LoVo (cell line): Measurements from ENCODE around the gene CRHR2.

ENCODE experiments used
- DNase-seq: peaks from one replicate; pipeline ENCODE4 v3.0.0-alpha.2; 2016; ENCODE audit warnings: low spot score

CRHR2 gene

GRCh38 chr7:30706908-30707307 lies 24.7 kb upstream of the CRHR2 start:
- DNase-seq, result no peak

GRCh38 chr7:30706316-30706715 lies 24.1 kb upstream of the CRHR2 start:
- DNase-seq, result no peak

DNA sequence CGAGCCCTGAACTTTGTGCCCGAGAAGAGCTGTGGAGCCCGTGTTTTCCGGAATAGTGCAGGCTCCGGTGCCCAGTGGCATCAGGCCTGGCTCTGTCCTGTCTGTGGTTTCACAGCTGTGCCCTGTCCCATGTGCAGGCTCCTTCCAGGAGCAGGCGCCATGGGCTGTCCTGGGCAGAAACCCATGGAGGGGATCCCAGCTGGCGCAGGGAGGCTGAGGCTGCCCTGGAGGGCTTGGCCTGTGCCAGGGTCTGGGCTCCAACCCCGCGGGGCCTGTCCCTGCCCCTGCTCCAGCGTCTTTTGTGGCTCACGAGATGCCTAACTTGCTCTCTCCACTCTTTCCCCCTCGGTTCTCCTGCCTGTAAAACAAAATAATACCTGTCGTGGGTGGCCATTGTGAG lies 23.3 kb upstream of the CRHR2 start:
- no peak for DNase-seq

GRCh38 chr7:30705008-30705407 lies 22.8 kb upstream of the CRHR2 start:
- no peak for DNase-seq

- no peak for DNase-seq
Measured at GRCh38 chr7:30703756-30704155, 21.5 kb upstream of the CRHR2 start.

DNA sequence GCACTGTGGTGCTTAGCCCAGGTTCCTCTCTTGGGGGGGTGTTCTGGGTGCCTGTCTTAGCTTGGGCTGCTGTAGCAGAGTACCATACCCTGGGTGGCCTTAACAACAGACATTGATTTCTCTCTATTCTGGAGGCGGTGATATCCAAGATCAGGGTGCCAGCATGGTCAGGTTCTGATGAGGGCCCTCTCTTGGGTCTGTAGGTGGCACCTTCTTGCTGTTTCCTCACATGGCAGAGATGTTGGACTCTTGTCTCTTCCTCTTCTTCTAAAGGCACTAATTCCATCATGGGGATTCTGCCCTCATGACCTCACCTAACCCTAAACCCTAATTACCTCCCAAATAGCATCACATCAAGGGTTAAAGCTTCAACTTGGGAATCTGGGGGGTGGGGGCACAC lies 19.9 kb upstream of the CRHR2 start:
- DNase-seq, result no peak

- DNase-seq, result no peak
Measured at GRCh38 chr7:30700941-30701340, 18.7 kb upstream of the CRHR2 start.

DNA sequence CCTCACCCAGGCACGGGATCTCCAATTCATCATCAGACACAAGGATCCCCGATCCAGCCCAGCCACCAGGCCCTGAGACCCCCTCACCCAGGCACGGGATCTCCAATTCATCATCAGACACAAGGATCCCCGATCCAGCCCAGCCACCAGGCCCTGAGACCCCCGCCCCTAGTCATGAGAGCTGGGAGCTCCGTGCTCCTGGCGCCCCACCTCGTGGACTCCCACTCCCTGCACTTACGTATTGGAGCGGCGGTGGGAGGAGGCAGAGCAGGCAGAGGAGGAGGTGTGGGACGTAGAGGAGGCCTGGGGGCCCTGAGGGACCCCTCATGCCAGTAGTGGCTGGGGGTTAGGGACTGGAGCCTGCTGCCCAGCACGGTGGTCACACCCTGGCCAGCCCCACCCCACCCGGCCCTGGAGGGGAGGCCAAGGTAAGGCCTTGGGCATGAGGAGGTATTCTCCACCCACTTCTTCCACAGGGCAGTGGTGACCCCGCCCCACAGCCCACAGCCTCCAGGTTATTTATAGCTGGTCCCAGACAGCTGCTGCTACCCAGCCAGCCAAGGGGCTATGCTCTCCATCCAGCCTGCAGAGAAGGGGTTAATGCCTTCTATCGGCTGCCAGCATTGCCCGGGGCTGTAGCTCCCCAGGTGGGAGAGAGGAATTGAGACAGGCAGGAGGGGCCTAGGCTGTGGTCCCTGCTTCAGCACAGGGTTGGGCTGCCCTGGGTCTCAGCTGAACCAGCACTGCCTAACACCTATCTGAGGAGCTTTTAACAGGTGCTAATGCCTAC lies 17.6 kb upstream of the CRHR2 start:
- DNase-seq, result no peak

DNA sequence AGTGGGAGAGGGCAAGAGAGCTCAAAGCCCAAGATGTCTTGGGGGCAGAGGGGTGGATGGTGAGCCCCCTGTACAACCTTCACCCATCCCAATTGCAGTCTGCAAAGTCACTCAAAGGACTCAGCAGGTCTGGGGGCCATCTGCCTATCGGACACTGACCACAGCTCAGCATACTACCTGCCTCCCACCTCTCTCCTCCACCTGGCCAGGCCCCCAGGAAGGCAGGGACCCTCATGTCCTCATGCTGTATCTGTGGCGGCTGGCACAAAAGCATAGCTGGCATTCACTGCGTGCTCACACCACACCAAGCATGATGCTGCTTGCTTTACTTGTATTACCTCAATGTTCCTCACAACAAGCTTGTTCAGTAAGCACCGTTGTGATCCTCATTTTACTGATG lies 16.2 kb upstream of the CRHR2 start:
- DNase-seq, result no peak

GRCh38 chr7:30697719-30698460 lies 15.6 kb upstream of the CRHR2 start:
- no peak for DNase-seq

GRCh38 chr7:30694774-30695721 lies 12.8 kb upstream of the CRHR2 start:
- DNase-seq, result no peak

GRCh38 chr7:30694218-30694745 lies 12.0 kb upstream of the CRHR2 start:
- no peak for DNase-seq

DNA sequence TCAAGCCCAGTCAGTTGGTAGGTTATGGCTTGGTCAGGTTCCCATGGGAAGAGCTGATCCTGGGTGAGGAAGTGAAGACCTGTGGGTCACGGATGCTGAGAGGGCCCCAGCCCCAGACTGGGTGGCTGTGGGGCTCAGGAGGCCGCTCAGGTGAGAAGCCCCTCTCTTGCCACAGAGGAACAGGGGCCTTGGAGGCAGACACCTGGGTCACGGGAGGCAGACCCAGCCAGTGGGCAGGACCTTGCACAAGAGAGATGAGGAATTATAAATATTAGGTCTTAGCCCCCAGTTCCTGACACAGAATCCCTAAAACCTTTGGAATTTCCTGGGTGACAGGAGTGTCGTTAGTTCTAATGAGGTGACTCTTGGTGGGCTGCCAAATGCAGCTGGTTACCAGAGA lies 10.6 kb upstream of the CRHR2 start:
- DNase-seq, result no peak

- no peak for DNase-seq
Measured at GRCh38 chr7:30692438-30692837, 10.2 kb upstream of the CRHR2 start.

DNA sequence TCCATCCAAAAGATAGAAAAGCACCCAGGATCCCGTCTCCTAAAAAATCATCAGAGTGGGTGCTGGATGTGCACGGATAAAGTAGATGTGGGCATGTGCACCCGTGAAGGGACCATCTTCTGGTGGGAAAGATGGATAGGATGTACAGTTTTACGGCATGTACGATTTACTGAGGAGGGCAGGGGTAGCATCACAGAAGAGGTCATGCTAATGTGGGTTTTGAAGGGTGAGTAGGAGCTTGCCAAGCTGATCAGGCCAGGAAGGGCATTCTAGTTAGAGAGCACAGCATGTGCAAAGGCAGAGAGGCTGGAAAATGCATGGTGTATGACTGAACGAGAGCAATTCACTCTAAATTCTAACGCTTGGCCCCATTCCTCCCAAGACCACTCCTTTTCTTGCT lies 7.8 kb upstream of the CRHR2 start:
- DNase-seq, result no peak

- DNase-seq, result no peak
Measured at GRCh38 chr7:30688718-30689221, 6.5 kb upstream of the CRHR2 start.

DNA sequence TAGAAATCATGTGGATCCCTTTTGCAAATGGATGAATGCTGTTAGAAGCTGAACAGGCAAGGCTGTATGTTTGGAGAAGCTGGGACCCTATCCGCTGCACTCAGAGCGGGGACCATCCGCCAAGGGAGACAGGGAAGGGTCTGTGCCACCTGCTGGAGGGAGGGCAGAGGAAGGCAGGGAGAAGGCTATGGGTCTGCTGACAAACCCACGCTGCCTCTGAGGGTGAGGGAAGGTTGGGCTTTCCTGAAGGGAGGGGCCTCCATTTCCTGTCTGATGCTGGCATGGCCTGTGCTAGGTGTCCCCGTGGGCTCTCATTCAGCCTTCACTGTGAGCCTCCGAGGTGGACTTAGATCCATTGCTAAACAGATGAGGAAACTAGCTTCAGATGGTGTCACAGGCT lies 5.3 kb upstream of the CRHR2 start:
- no peak for DNase-seq

GRCh38 chr7:30684351-30684750 lies 2.1 kb upstream of the CRHR2 start:
- DNase-seq, result no peak

DNA sequence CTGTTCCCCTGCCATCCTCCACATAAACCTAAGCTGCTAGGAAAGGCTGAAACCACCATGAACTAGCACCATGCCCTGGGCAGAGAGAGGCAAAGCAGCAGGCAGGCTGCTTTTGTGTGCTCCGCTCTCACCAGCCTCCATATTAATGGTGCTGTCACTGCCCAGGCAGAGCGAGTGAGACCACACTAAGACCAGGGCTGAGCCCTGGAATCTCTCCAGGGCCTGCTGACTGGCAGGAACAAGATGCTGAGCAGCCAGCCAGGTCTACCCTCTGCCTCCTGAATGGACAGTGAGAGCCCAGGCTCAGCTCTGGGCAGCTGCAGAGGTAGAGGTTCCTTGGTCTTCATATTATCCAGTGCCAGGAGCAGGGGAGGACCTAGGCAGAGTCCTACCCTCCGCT lies 1.6 kb upstream of the CRHR2 start:
- DNase-seq, result no peak

DNA sequence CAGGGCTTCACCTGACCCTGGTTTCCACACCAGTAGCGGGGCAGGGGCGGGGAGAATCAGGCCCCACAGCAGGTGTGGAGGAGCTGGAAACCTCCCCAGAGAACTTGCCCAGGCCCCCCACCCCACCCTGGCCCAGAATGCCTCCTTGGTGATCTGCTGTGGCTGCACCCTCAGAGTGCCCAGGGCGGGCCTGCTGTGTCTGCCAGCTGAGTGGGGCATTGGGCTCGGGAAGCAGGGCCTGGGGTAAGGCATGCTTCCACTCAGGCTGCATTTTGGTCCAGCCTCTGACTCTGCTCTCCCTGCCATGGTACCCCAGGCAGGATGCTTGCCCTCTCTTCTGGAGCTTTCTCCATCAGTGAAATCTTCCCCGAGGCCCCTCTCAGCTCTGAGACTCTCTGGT lies 1.1 kb upstream of the CRHR2 start:
- no peak for DNase-seq

GRCh38 chr7:30681815-30682211 lies 443 bp downstream of the CRHR2 start:
- DNase-seq, result no peak

- DNase-seq, result no peak
Measured at GRCh38 chr7:30681331-30681797, 892 bp downstream of the CRHR2 start.
